ENCODE results near the gene CNTNAP2.

GRCh38 chr7:147053746-147054145 is 937.1 kb downstream of the CNTNAP2 start:
- no peak for TF ChIP-seq POLR2A (IDR thresholded peaks at IDR 0.05)
- TF ChIP-seq, protein P1, sequence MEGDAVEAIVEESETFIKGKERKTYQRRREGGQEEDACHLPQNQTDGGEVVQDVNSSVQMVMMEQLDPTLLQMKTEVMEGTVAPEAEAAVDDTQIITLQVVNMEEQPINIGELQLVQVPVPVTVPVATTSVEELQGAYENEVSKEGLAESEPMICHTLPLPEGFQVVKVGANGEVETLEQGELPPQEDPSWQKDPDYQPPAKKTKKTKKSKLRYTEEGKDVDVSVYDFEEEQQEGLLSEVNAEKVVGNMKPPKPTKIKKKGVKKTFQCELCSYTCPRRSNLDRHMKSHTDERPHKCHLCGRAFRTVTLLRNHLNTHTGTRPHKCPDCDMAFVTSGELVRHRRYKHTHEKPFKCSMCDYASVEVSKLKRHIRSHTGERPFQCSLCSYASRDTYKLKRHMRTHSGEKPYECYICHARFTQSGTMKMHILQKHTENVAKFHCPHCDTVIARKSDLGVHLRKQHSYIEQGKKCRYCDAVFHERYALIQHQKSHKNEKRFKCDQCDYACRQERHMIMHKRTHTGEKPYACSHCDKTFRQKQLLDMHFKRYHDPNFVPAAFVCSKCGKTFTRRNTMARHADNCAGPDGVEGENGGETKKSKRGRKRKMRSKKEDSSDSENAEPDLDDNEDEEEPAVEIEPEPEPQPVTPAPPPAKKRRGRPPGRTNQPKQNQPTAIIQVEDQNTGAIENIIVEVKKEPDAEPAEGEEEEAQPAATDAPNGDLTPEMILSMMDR (IDR thresholded peaks at IDR 0.05), result no peak

Measured in heart left ventricle (tissue), 13 donors.